Activated CD4-positive, CD25-positive, alpha-beta regulatory T cell treated with anti-CD3 and anti-CD28 coated beads, Interleukin-2, amount 50 U/mL, for 24 hours (primary cell): ENCODE results near the gene LPIN2.

ENCODE experiments used
- ATAC-seq, 2 donors: fragments of 150-1000 bp; cut with Tn5 transposase; one replicate each; pipeline ENCODE4 v1.10.0; 2021; ENCODE audit warnings: mild to moderate bottlenecking in 1 of 2, moderate library complexity in 1 of 2

The LPIN2 gene

GRCh38 chr18:2979871-2980790 is 32.8 kb downstream of the LPIN2 start:
- peak; percentile 9 to 17 for ATAC-seq

- ATAC-seq, result no peak
Measured at GRCh38 chr18:2979129-2979528, 33.8 kb downstream of the LPIN2 start.

- peak in 1 of 2 donors; percentile 24 for ATAC-seq
Measured at GRCh38 chr18:2978661-2979106, 34.3 kb downstream of the LPIN2 start.

GRCh38 chr18:2978208-2978607 is 34.7 kb downstream of the LPIN2 start:
- peak in 1 of 2 donors; percentile 2 for ATAC-seq

- ATAC-seq, result peak; percentile 7 to 19
Measured at GRCh38 chr18:2976218-2977132, 36.5 kb downstream of the LPIN2 start.

GRCh38 chr18:2974731-2975130 is 38.2 kb downstream of the LPIN2 start:
- no peak for ATAC-seq

- peak; percentile 71 to 80 for ATAC-seq
Measured at GRCh38 chr18:2971741-2972552, 41.0 kb downstream of the LPIN2 start.

- ATAC-seq, result peak; percentile 44 to 52
Measured at GRCh38 chr18:2970772-2971659, 41.9 kb downstream of the LPIN2 start.

GRCh38 chr18:2970344-2970743 is 42.6 kb downstream of the LPIN2 start:
- no peak for ATAC-seq

GRCh38 chr18:2969695-2970094 is 43.2 kb downstream of the LPIN2 start:
- no peak for ATAC-seq

- ATAC-seq, result peak; percentile 14 to 20
Measured at GRCh38 chr18:2968606-2969005, 44.3 kb downstream of the LPIN2 start.

GRCh38 chr18:2967820-2968219 is 45.1 kb downstream of the LPIN2 start:
- no peak for ATAC-seq

- ATAC-seq, result peak; percentile 25 to 30
Measured at GRCh38 chr18:2967357-2967756, 45.6 kb downstream of the LPIN2 start.

- ATAC-seq, result no peak
Measured at GRCh38 chr18:2966560-2966959, 46.4 kb downstream of the LPIN2 start.

- ATAC-seq, result no peak
Measured at GRCh38 chr18:2965797-2966196, 47.1 kb downstream of the LPIN2 start.

GRCh38 chr18:2964361-2965010 is 48.5 kb downstream of the LPIN2 start:
- ATAC-seq, result no peak
